GM18868 (cell line): Measurements from ENCODE around the gene OR4K15.
"Not testable (repeated sequence)": the region's sequence is repeated elsewhere in the genome, so short reads cannot be mapped to it uniquely, and the experiment has no call there.

ENCODE experiments used
- ATAC-seq: cut with Tn5 transposase; IDR thresholded peaks from one replicate; pipeline ENCODE4 v1.9.1; 2021; ENCODE audit warnings: mild to moderate bottlenecking, moderate library complexity; ENCODE audit not compliant: unreplicated experiment

OR4K15 gene, protein sequence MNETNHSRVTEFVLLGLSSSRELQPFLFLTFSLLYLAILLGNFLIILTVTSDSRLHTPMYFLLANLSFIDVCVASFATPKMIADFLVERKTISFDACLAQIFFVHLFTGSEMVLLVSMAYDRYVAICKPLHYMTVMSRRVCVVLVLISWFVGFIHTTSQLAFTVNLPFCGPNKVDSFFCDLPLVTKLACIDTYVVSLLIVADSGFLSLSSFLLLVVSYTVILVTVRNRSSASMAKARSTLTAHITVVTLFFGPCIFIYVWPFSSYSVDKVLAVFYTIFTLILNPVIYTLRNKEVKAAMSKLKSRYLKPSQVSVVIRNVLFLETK

DNA sequence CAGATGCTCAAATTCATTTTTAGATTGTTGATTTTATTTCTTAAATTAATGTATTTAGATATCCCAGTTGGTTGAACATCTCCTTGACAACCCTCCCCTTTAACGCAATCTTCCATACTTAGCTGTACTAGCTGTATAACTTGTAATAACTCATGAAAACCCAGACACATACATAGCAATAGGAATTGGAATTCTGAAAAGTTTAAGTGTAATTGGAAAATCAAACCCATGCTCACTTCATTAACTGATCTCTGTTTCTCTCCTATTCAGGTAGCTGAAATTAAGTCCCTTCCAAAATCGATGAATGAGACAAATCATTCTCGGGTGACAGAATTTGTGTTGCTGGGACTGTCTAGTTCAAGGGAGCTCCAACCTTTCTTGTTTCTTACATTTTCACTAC, at the start of gene OR4K15:
TSS of gene OR4K15 (plus strand) at position 301 of the 400 bp plus-strand sequence. CDS start at position 301, 0 bp downstream.
- ATAC-seq = no peak

DNA sequence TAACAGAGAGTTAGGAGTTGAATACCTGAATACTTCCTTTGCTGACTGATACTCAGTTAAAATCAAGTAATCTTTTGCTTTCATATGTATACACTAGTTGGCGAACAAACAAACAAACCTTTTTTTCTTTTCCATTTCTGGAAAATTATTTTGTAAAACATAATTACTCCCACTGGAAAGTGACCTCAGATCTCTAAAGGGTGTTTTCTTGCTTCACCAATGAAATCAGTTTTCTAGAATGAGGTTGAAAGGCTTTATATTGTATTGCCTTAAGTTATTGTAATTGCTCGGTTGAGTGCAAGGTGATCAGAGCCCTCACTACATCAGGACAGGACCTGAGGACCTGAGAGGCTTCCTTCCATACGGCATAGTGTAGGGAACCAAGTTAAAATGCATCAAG, 44.8 kb upstream of the OR4K15 start, which contains the start of gene OR4K1:
TSS of gene OR4K1 (plus strand) at position 301 of the 400 bp plus-strand sequence. CDS start 4,750 bp downstream, outside the sequence.
- no peak for ATAC-seq

GRCh38 chr14:19941668-19942067, 33.7 kb upstream of the OR4K15 start:
- no peak for ATAC-seq

DNA sequence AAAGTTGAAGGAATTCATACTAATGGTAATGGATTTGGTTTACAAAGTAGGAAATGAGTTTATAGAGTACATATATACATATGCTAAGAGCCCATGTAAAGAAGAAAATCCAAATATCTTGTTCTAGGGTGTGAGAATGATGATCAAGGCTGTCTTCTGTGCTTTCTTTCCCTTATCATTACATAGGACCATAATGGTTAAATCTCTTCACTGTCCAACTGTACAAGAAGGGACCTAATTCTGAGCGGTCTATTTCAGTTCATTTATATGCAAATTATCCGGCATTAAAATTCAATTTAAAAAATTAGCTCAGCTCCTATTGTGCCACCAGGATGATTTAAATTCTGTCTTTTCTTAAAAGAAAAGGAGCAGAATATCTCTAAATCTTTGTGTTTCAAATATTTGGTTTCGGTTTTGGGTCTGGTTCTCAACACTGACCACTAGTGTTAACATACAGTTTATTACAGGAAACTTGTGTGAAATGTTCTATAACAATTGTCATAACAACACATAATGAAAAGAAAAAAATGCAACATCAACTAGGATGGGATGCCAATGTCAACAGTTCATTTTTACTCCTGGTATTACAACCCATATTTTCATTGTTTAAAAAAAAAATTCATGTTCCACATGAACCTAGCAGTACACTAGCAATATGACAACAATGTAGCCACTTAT, 27.8 kb upstream of the OR4K15 start:
- ATAC-seq = no peak

DNA sequence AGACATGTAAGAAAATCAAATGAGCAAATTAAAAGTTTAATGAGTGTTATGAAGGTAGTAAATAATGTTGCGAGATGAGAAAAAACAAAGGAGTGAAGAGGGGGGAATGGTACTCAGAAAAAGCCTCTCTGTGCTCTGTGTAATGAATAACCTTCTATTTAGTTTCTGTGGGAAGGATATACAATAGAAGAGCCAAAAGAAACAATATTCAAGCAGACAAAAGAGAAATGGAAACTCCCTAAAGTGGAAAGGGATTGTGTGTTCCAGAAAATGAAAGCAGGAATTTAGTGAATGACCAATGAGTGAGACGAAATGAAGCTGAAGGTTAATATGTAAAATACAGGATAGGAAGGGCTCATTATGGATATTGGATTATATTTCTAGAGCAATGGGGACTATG, 26.2 kb upstream of the OR4K15 start:
- no peak for ATAC-seq

- not testable (repeated sequence) for ATAC-seq
These were observed 5.7 kb upstream of the OR4K15 start for GRCh38 chr14:19969735-19970134.

DNA sequence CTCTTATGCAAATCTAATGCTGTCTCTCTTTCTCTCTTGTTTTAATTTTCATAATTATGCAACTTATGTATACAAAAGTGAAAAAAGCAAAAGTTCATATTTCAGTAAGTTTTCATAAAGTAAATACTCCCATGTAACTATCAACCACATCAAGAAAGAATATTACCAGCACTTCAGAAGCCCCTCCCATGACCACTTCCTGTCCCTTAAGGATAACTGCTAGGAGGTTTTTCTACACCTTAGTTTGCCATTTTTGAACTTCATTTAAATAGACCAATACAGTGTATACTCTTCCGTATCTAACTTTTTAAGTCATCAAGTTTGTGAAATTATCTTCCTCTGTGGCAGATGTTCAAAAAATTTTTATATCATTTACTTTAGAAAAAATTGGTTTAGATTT, 547 bp upstream of the OR4K15 start:
- no peak for ATAC-seq

DNA sequence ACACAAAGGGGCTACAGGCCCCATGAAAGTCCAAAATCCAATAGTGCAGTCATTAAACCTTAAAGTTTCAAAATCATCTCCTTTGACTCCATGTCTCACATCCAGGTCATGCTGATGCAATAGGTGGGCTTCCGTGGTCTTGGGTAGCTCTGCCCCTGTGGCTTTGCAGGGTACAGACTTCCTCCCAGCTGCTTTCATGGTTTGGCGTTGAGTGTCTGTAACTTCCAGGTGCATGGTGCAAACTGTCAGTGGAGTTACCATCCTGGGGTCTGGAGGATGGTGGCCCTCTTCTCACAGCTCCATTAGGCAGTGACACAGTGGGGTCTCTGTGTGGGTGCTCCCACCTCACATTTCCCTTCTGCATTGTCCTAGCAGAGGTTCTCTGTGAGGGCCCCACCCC, 18.0 kb downstream of the OR4K15 start:
- ATAC-seq = no peak

DNA sequence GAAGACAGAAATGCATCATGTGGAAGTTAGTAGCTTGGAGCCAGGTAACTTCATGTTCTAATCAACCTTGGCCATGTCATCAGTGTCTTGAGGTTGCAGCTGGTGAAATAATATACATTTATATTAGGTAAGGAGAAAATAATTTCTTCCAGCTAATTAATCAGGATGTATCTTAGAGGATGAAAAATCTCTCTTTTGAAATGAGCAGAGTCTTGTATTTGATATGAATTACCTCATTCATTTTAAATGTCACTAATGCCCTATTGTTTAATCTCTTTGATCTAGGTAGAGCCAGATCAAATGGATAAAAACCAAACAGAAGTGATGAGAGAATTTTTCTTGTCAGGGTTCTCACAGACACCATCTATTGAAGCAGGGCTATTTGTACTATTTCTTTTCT, 26.5 kb downstream of the OR4K15 start, which contains the start of gene OR4Q2:
TSS of gene OR4Q2 (plus strand) at position 301 of the 400 bp plus-strand sequence.
- ATAC-seq = no peak

DNA sequence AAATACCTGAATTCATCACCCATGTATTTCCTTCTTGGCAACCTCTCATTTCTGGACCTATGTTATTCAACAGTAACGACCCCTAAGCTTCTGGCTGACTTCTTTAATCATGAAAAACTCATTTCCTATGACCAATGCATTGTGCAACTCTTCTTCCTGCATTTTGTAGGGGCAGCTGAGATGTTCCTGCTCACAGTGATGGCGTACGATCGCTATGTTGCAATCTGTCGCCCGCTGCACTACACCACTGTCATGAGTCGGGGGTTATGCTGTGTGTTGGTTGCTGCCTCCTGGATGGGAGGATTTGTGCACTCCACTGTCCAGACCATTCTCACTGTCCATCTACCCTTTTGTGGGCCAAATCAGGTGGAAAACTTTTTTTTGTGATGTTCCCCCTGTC, 26.9 kb downstream of the OR4K15 start:
- no peak for ATAC-seq

DNA sequence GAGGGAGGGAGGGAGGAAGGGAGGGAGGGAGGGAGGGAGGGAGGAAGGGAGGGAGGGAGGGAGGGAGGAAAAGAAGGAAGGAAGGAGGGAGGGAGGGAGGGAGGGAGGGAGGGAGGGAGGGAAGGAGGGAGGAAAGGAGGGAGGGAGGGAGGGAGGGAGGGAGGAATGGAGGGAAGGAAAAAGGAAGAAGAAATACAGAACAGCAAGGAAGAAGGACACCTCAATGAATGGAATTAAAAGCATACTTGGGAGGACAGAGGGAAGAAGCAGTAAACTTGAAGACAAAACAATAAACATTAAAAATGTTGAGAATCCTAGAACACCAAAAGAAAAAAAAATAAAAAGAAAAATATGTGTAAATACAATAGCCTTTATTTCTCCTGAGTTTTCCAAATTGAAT, 32.8 kb downstream of the OR4K15 start:
- ATAC-seq = no peak

DNA sequence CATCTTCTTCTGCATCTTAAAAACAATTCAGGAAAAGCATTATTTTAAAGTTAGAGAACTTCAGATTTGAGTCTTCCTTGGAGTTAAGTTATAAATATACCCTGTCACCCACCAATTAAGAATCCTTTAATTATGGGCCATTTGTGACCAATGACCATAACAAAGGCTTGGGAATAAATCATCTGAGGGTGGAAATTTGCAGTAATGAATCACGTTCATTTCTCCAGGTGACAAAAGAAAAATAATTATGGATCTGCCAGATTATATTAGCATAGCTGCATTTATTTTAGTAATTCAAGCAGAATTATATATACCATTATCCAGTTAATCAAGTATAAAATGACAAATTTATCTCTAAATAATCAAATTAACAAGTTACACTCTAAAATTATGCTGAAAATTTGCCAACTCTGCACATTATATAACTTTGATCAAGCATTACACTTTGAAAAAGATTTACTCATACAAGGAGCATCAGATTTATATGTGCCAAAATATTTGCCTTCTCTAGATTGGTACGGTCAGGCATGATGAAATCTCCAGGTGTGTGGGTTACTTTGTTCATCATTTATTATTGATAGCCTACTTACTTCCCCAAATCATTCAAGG, 44.0 kb downstream of the OR4K15 start, which contains the start of gene OR4K14:
TSS of gene OR4K14 (minus strand) at position 51 of the 609 bp plus-strand sequence. CDS start 4,114 bp downstream, outside the sequence.
- ATAC-seq = no peak
